HEK293 (cell line): Measurements from ENCODE around the gene DRAP1.

Experiments
- ELK4 ChIP-seq: IDR thresholded peaks from 2 replicates; pipeline ENCODE4 v1.6.1; 2011; ENCODE audit warnings: mild to moderate bottlenecking, low read depth, low read length, borderline replicate concordance
- FEZF1 ChIP-seq: fragments of 450-650 bp; formaldehyde crosslinking; IDR thresholded peaks from 2 replicates; pipeline ENCODE4 v1.5.1; 2016; ENCODE audit warnings: missing biosample characterization, missing genetic modification characterization
- GLIS1 ChIP-seq: fragments of 450-650 bp; formaldehyde crosslinking; IDR thresholded peaks from 2 replicates; pipeline ENCODE4 v1.5.1; 2016; ENCODE audit warnings: missing biosample characterization, missing genetic modification characterization
- HIC1 ChIP-seq: fragments of 450-650 bp; formaldehyde crosslinking; IDR thresholded peaks from 2 replicates; pipeline ENCODE4 v1.5.1; 2016; ENCODE audit warnings: missing biosample characterization, missing genetic modification characterization
- KLF1 ChIP-seq: fragments of 450-650 bp; formaldehyde crosslinking; IDR thresholded peaks from 2 replicates; pipeline ENCODE4 v1.5.1; 2016; ENCODE audit warnings: missing biosample characterization, missing genetic modification characterization
- MZF1 ChIP-seq: fragments of 450-650 bp; formaldehyde crosslinking; IDR thresholded peaks from 2 replicates; pipeline ENCODE4 v1.5.1; 2017; ENCODE audit warnings: missing biosample characterization, missing genetic modification characterization, borderline replicate concordance
- OSR2 ChIP-seq: fragments of 450-650 bp; formaldehyde crosslinking; IDR thresholded peaks from 2 replicates; pipeline ENCODE4 v1.5.1; 2016; ENCODE audit warnings: missing biosample characterization, missing genetic modification characterization
- SP3 ChIP-seq: fragments of 450-650 bp; formaldehyde crosslinking; IDR thresholded peaks from 2 replicates; pipeline ENCODE4 v1.5.1; 2016; ENCODE audit warnings: missing biosample characterization, missing genetic modification characterization
- TSHZ1 ChIP-seq: fragments of 450-650 bp; formaldehyde crosslinking; IDR thresholded peaks from 2 replicates; pipeline ENCODE4 v1.5.1; 2016; ENCODE audit warnings: missing biosample characterization, missing genetic modification characterization, borderline replicate concordance
- ZBTB17 ChIP-seq: fragments of 450-650 bp; formaldehyde crosslinking; IDR thresholded peaks from 2 replicates; pipeline ENCODE4 v1.5.1; 2016; ENCODE audit warnings: missing biosample characterization, missing genetic modification characterization
- ZBTB44 ChIP-seq: fragments of 450-650 bp; IDR thresholded peaks from 2 replicates; pipeline ENCODE4 v1.5.1; 2018; ENCODE audit warnings: missing biosample characterization, mild to moderate bottlenecking, missing genetic modification characterization
- ZFHX2 ChIP-seq: fragments of 450-650 bp; formaldehyde crosslinking; conservative IDR thresholded peaks from 2 replicates; pipeline ENCODE4 v1.5.1; 2016; ENCODE audit warnings: missing biosample characterization, missing genetic modification characterization
- ZNF184 ChIP-seq: fragments of 450-650 bp; IDR thresholded peaks from 2 replicates; pipeline ENCODE4 v1.5.1; 2018; ENCODE audit warnings: missing biosample characterization, mild to moderate bottlenecking, missing genetic modification characterization
- ZNF211 ChIP-seq: fragments of 450-650 bp; formaldehyde crosslinking; IDR thresholded peaks from 2 replicates; pipeline ENCODE4 v1.5.1; 2016; ENCODE audit warnings: low read depth, missing biosample characterization, missing genetic modification characterization
- ZNF221 ChIP-seq: fragments of 450-650 bp; formaldehyde crosslinking; IDR thresholded peaks from 2 replicates; pipeline ENCODE4 v1.5.1; 2017; ENCODE audit warnings: missing biosample characterization, missing genetic modification characterization, borderline replicate concordance
- ZNF239 ChIP-seq: fragments of 450-650 bp; formaldehyde crosslinking; IDR thresholded peaks from 2 replicates; pipeline ENCODE4 v1.5.1; 2016; ENCODE audit warnings: missing biosample characterization, missing genetic modification characterization
- ZNF24 ChIP-seq: fragments of 450-650 bp; formaldehyde crosslinking; IDR thresholded peaks from 2 replicates; pipeline ENCODE4 v1.5.1; 2016; ENCODE audit warnings: missing biosample characterization, missing genetic modification characterization
- ZNF292 ChIP-seq: fragments of 450-650 bp; formaldehyde crosslinking; IDR thresholded peaks from 2 replicates; pipeline ENCODE4 v1.5.1; 2016; ENCODE audit warnings: low read depth, missing biosample characterization, missing genetic modification characterization, borderline replicate concordance
- ZNF302 ChIP-seq: fragments of 450-650 bp; formaldehyde crosslinking; IDR thresholded peaks from 2 replicates; pipeline ENCODE4 v1.5.1; 2016; ENCODE audit warnings: missing biosample characterization, missing genetic modification characterization, low read depth
- ZNF335 ChIP-seq: fragments of 450-650 bp; formaldehyde crosslinking; conservative IDR thresholded peaks from 2 replicates; pipeline ENCODE4 v1.5.1; 2016; ENCODE audit warnings: missing biosample characterization, missing genetic modification characterization
- ZNF354C ChIP-seq: fragments of 450-650 bp; formaldehyde crosslinking; IDR thresholded peaks from 2 replicates; pipeline ENCODE4 v1.5.1; 2016; ENCODE audit warnings: missing biosample characterization, missing genetic modification characterization, low read depth, borderline replicate concordance
- ZNF37A ChIP-seq: fragments of 450-650 bp; IDR thresholded peaks from 2 replicates; pipeline ENCODE4 v1.5.1; 2018; ENCODE audit warnings: missing biosample characterization, missing genetic modification characterization
- ZNF433 ChIP-seq: fragments of 450-650 bp; formaldehyde crosslinking; IDR thresholded peaks from 2 replicates; pipeline ENCODE4 v1.5.1; 2016; ENCODE audit warnings: missing biosample characterization, missing genetic modification characterization, low read depth
- ZNF473 ChIP-seq: fragments of 450-650 bp; formaldehyde crosslinking; IDR thresholded peaks from 2 replicates; pipeline ENCODE4 v1.5.1; 2017; ENCODE audit warnings: missing biosample characterization, missing genetic modification characterization
- ZNF488 ChIP-seq: fragments of 450-650 bp; formaldehyde crosslinking; IDR thresholded peaks from 2 replicates; pipeline ENCODE4 v1.5.1; 2016; ENCODE audit warnings: missing biosample characterization, missing genetic modification characterization
- ZNF530 ChIP-seq: fragments of 450-650 bp; formaldehyde crosslinking; IDR thresholded peaks from 2 replicates; pipeline ENCODE4 v1.5.1; 2016; ENCODE audit warnings: low read depth, missing biosample characterization, missing genetic modification characterization
- ZNF596 ChIP-seq: fragments of 450-650 bp; IDR thresholded peaks from 2 replicates; pipeline ENCODE4 v1.5.0; 2018; ENCODE audit warnings: missing biosample characterization, mild to moderate bottlenecking, missing genetic modification characterization, moderate library complexity
- ZNF610 ChIP-seq: fragments of 450-650 bp; formaldehyde crosslinking; IDR thresholded peaks from 2 replicates; pipeline ENCODE4 v1.5.1; 2016; ENCODE audit warnings: missing biosample characterization, missing genetic modification characterization, borderline replicate concordance
- ZNF624 ChIP-seq: fragments of 450-650 bp; formaldehyde crosslinking; IDR thresholded peaks from 2 replicates; pipeline ENCODE4 v1.5.1; 2017; ENCODE audit warnings: missing biosample characterization, missing genetic modification characterization
- ZNF707 ChIP-seq: fragments of 450-650 bp; formaldehyde crosslinking; IDR thresholded peaks from 2 replicates; pipeline ENCODE4 v1.5.1; 2016; ENCODE audit warnings: missing biosample characterization, missing genetic modification characterization
- ZXDB ChIP-seq: fragments of 450-650 bp; formaldehyde crosslinking; IDR thresholded peaks from 2 replicates; pipeline ENCODE4 v1.5.1; 2016; ENCODE audit warnings: missing biosample characterization, missing genetic modification characterization

Gene DRAP1

GRCh38 chr11:65915821-65916251, 3.4 kb upstream of the DRAP1 start (continued):
- TF ChIP-seq ZNF239 (tag by site-specific recombination) (no peak), SP3 (tag by site-specific recombination) (0 out of 2 replicates have a peak, but pooled peaks have one; percentile 36), KLF1 (tag by site-specific recombination) (no peak), ZNF302 (tag by site-specific recombination) (no peak), ZNF707 (tag by site-specific recombination) (no peak), ZNF335 (tag by site-specific recombination) (no peak), ZNF221 (no peak), MZF1 (no peak), ZNF37A (tag by site-specific recombination) (no peak), TSHZ1 (tag by site-specific recombination) (0 out of 2 replicates have a peak, but pooled peaks have one; percentile 20), HIC1 (tag by site-specific recombination) (peak; percentile 70; the same call in 1 of the 2 replicates), ZNF433 (no peak), ZFHX2 (tag by site-specific recombination) (no peak), ZNF24 (tag by site-specific recombination) (0 out of 2 replicates have a peak, but pooled peaks have one; percentile 38), FEZF1 (tag by site-specific recombination) (no peak), ZBTB17 (tag by site-specific recombination) (peak; percentile 54), ZNF530 (tag by site-specific recombination) (no peak), ZNF473 (tag by site-specific recombination) (no peak), ZNF292 (tag by site-specific recombination) (no peak), ZXDB (tag by site-specific recombination) (peak; percentile 48; the same call in 1 of the 2 replicates), ZNF596 (tag by site-specific recombination) (no peak), OSR2 (tag by site-specific recombination) (0 out of 2 replicates have a peak, but pooled peaks have one; percentile 25), ELK4 (no peak), ZNF354C (tag by site-specific recombination) (no peak), ZNF211 (tag by site-specific recombination) (no peak), GLIS1 (tag by site-specific recombination) (peak; percentile 75), ZNF610 (no peak), ZBTB44 (tag by site-specific recombination) (no peak), ZNF624 (tag by site-specific recombination) (no peak), ZNF488 (tag by site-specific recombination) (no peak), ZNF184 (0 out of 2 replicates have a peak, but pooled peaks have one; percentile 30)
